ENCODE results near the gene RFC4.

DNA sequence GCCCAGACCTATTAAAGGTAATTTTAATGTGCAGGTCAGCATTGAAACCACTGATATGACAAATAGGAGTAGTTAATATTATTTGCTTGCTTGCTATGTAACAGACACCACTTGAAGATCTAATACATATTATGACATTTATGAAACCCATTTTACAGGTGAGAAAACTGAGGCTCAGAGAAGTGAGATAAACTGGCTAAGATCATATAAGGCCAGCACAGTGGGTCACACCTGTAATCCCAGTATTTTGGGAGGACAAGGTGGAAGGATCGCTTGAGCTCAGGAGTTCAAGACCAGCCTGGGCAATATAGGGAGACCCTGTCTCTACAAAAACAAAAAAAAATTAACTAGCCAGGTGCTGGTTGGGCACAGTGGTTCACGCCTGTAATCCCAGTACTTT is 56.0 kb downstream of the RFC4 start:
- TF ChIP-seq, protein P1, sequence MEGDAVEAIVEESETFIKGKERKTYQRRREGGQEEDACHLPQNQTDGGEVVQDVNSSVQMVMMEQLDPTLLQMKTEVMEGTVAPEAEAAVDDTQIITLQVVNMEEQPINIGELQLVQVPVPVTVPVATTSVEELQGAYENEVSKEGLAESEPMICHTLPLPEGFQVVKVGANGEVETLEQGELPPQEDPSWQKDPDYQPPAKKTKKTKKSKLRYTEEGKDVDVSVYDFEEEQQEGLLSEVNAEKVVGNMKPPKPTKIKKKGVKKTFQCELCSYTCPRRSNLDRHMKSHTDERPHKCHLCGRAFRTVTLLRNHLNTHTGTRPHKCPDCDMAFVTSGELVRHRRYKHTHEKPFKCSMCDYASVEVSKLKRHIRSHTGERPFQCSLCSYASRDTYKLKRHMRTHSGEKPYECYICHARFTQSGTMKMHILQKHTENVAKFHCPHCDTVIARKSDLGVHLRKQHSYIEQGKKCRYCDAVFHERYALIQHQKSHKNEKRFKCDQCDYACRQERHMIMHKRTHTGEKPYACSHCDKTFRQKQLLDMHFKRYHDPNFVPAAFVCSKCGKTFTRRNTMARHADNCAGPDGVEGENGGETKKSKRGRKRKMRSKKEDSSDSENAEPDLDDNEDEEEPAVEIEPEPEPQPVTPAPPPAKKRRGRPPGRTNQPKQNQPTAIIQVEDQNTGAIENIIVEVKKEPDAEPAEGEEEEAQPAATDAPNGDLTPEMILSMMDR (IDR thresholded peaks at IDR 0.05), result no peak
- TF ChIP-seq POLR2A (IDR thresholded peaks at IDR 0.05), result no peak
